H1 (cell line): Measurements from ENCODE around the gene PRKCH. TPM values are rescaled to one million over a fixed set of nuclear protein-coding genes. Genes with fewer than 3 reads are reported as not detected.

Experiments
- HDAC2 ChIP-seq, 2 experiments: fragments of 300-600 bp in 1 of 2; sonication (generic) in 1 of 2; IDR thresholded peaks; 2 replicates each; pipeline ENCODE4 v1.6.1; 2011 to 2012; ENCODE audit warnings: low read depth in 2 of 2, low read length in 2 of 2, mild to moderate bottlenecking in 2 of 2, moderate library complexity in 2 of 2, borderline replicate concordance in 1 of 2, inconsistent platforms in 1 of 2
- MAX ChIP-seq: IDR thresholded peaks from 2 replicates; pipeline ENCODE4 v1.6.1; 2012; ENCODE audit warnings: inconsistent platforms
- POLR2A ChIP-seq, 2 experiments: IDR thresholded peaks; 1 replicate in 1 of 2; 2 replicates in 1 of 2; pipeline ENCODE4 v1.6.1; 2011; ENCODE audit warnings: low read depth in 2 of 2, low read length in 2 of 2, mild to moderate bottlenecking in 2 of 2; ENCODE audit errors: control extremely low read depth in 1 of 2
- SUZ12 ChIP-seq: fragments of 200-600 bp; sonication (generic); IDR thresholded peaks from 2 replicates; pipeline ENCODE4 v1.6.1; 2012; ENCODE audit warnings: mild to moderate bottlenecking, inconsistent platforms, low read length, moderate library complexity, mixed read lengths
- TCF12 ChIP-seq: IDR thresholded peaks from 2 replicates; pipeline ENCODE4 v1.6.1; 2011; ENCODE audit warnings: low read depth, mild to moderate bottlenecking, low read length
- polyA plus RNA-seq, 7 experiments: library from polyadenylated mRNA; depleted of rRNA in 3 of 7; stranded (reverse) in 5 of 7; unstranded in 2 of 7; fragments of >200 nt in 5 of 7; fragments of 200-250 nt in 2 of 7; gene quantifications; 1 replicate in 5 of 7; 2 replicates in 1 of 7; 4 replicates in 1 of 7; pipeline versions ENCODE4 v1.2.1 to v1.2.3, GENCODE V29; 2011 to 2013; ENCODE audit warnings: missing spikeins in 2 of 7, mixed read lengths in 2 of 7
- total RNA-seq: library from RNA; stranded (reverse); fragmentation: NEBNext Ultra II Directional; extraction: Animal tissue kit (Norgen Biotek cat#: 25700); gene quantifications from 2 replicates; pipeline ENCODE4 v1.2.1, GENCODE V29; 2021
- TF ChIP-seq, protein P1 (sequence below): IDR thresholded peaks from 2 replicates; pipeline ENCODE4 v1.6.1; 2012; ENCODE audit warnings: low read length, inconsistent platforms

Gene PRKCH
- total and polyA plus RNA-seq, 2 of the 8 experiments (the other 6 are each of a cell fraction or from before 2014, with no cell fraction given): 6.4 to 7.0 TPM

DNA sequence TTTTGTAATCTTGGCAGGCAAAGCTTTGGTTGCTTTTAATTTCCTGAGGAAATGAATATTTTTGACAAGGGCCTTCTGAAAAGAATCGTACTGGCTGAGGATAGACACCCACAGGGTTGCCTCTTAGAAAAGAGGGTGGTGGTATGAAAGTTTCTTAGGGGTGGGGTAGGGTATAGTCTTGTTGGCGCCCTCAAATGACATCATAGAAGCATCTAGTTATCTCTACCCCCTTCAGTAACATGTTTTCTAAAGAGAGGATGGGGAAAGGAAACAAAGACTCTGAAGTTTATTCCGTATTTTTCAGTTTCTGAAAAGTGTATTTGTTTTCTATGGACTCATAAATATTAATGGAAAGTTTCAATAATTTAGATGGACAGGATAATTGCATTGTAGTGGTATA lies 13.7 kb downstream of the PRKCH start (continued):
- TF ChIP-seq HDAC2 (IDR thresholded peaks at IDR 0.05; ENCODE audit: borderline replicate concordance in 1 of 2, low read depth in 2 of 2, low read length in 2 of 2) (no peak), SUZ12 (no peak), TCF12 (no peak), POLR2A (IDR thresholded peaks at IDR 0.05; ENCODE audit: control extremely low read depth in 1 of 2, low read depth in 2 of 2, low read length in 2 of 2) (no peak), MAX (no peak)
- TF ChIP-seq, protein P1, sequence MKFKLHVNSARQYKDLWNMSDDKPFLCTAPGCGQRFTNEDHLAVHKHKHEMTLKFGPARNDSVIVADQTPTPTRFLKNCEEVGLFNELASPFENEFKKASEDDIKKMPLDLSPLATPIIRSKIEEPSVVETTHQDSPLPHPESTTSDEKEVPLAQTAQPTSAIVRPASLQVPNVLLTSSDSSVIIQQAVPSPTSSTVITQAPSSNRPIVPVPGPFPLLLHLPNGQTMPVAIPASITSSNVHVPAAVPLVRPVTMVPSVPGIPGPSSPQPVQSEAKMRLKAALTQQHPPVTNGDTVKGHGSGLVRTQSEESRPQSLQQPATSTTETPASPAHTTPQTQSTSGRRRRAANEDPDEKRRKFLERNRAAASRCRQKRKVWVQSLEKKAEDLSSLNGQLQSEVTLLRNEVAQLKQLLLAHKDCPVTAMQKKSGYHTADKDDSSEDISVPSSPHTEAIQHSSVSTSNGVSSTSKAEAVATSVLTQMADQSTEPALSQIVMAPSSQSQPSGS: no peak
